ENCODE results near the gene BASP1.

Gene BASP1

DNA sequence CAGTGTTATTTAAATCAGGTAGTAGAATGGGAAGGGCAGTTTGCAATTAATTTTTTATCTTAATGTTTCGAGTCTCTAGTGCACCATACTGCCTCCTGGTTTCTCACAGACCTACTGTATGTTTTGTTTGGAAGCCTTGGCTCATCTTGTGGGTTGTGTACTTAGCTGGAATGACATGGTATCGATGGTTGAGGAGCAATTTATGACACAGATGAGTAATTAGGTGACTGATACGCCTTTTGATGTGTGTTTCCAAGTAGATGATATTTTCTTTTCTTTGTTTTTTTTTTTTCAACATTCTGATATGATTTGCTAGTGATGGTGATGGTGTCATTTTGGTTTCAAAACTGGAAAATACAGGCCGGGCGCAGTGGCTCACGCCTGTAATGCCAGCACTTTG lies 16.1 kb downstream of the BASP1 start:
- no peak for DNase-seq
- Histone ChIP-seq H3K36me3 (no peaks in the 10 kb centered on the region), H3K9me3 (ENCODE audit: severe bottlenecking) (no peaks in the 10 kb centered on the region), H3K27ac (no peak overlapping the region), H3K4me3 (ENCODE audit: low read depth, low read length) (no peak overlapping the region), H3K27me3 (ENCODE audit: insufficient read depth, low read depth, severe bottlenecking) (no peaks in the 10 kb centered on the region)
- TF ChIP-seq, protein P1, sequence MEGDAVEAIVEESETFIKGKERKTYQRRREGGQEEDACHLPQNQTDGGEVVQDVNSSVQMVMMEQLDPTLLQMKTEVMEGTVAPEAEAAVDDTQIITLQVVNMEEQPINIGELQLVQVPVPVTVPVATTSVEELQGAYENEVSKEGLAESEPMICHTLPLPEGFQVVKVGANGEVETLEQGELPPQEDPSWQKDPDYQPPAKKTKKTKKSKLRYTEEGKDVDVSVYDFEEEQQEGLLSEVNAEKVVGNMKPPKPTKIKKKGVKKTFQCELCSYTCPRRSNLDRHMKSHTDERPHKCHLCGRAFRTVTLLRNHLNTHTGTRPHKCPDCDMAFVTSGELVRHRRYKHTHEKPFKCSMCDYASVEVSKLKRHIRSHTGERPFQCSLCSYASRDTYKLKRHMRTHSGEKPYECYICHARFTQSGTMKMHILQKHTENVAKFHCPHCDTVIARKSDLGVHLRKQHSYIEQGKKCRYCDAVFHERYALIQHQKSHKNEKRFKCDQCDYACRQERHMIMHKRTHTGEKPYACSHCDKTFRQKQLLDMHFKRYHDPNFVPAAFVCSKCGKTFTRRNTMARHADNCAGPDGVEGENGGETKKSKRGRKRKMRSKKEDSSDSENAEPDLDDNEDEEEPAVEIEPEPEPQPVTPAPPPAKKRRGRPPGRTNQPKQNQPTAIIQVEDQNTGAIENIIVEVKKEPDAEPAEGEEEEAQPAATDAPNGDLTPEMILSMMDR (IDR thresholded peaks at IDR 0.05; ENCODE audit: low read depth, low read length): no peak

DNA sequence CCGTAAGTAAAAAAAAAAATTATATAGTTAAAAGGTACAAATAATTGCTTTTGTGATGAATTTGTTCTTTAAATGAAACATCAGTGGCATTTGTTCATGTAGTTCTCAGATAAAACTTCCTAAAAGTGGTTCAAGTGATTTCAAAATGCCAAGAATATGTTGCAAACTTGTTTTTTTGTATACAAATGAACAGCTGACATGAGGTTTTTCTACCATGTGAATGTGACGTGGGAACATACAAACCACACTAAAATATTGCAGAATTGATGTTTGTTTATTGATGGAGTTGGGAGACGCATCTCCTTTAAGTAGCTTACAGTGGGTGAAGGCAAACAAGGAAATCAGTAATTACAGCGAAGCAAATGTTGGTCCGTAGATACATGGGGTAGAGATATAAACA lies 16.9 kb downstream of the BASP1 start:
- no peak overlapping the region for H3K27ac ChIP-seq
- TF ChIP-seq, protein P1 (IDR thresholded peaks at IDR 0.05; ENCODE audit: low read depth, low read length): no peak
- H3K27me3 ChIP-seq (ENCODE audit: insufficient read depth, low read depth, severe bottlenecking): no peaks in the 10 kb centered on the region
- no peaks in the 10 kb centered on the region for H3K9me3 ChIP-seq (ENCODE audit: severe bottlenecking)
- no peak overlapping the region for H3K4me3 ChIP-seq (ENCODE audit: low read depth, low read length)
- H3K36me3 ChIP-seq: no peaks in the 10 kb centered on the region
- no peak for DNase-seq

DNA sequence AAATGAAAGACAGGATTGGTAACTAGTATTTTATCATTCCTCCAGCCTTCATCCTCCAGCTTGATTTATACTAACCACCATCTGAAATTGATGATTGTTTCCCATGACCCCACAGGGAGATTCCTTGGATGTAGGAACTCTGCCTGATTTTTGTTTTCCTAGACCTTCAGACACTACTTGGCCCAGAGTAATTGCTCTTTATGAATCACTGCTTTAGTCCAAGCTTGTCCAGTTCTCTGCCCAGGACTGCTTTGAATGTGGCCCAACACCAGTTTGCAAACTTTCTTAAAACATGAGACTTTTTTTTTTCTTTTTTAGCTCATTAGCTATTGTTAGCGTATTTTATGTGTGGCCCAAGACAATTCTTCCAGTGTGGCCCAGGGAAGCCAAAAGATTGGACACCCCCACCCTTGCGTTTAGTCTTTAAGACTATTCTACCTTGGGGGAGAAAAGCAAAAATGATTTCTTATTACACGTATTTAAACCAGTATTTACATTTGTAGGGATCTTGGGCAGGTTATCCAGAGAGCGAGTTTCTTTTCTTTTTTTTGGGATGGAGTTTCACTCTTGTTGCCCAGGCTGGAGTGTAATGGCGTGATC lies 18.4 kb downstream of the BASP1 start:
- no peak overlapping the region for H3K27ac ChIP-seq
- H3K27me3 ChIP-seq (ENCODE audit: insufficient read depth, low read depth, severe bottlenecking): no peaks in the 10 kb centered on the region
- no peaks in the 10 kb centered on the region for H3K9me3 ChIP-seq (ENCODE audit: severe bottlenecking)
- no peak for DNase-seq
- H3K36me3 ChIP-seq: no peaks in the 10 kb centered on the region
- H3K4me3 ChIP-seq (ENCODE audit: low read depth, low read length): no peak overlapping the region
- TF ChIP-seq, protein P1 (IDR thresholded peaks at IDR 0.05; ENCODE audit: low read depth, low read length): no peak

DNA sequence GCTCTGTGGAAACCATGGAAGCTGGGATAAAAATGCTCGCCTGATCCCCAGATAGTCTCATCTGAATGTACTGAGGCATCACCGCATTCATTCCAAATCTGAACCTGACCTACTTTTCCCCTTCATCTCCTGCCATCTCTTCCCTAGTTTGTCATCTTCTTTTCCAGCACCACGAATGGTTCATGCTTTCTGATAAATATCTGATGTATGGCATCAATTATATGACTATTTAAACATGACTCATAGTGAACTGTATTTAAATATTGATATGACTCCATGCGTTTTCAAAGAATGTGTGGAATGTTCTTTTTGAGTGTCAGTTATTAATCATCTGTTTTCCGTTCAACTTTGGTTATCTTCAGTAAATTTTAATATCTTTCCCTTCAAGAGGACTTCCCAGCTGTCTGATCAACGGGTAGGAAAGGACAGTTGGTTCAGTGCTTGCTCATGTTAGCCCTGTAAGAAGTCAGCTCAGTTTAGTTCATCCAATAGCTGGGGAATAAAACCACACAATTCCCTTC lies 21.1 kb downstream of the BASP1 start:
- Histone ChIP-seq H3K36me3 (no peaks in the 10 kb centered on the region), H3K9me3 (ENCODE audit: severe bottlenecking) (no peaks in the 10 kb centered on the region), H3K27me3 (ENCODE audit: insufficient read depth, low read depth, severe bottlenecking) (no peaks in the 10 kb centered on the region), H3K27ac (no peak overlapping the region), H3K4me3 (ENCODE audit: low read depth, low read length) (no peak overlapping the region)
- TF ChIP-seq, protein P1 (IDR thresholded peaks at IDR 0.05; ENCODE audit: low read depth, low read length): no peak
- no peak for DNase-seq

DNA sequence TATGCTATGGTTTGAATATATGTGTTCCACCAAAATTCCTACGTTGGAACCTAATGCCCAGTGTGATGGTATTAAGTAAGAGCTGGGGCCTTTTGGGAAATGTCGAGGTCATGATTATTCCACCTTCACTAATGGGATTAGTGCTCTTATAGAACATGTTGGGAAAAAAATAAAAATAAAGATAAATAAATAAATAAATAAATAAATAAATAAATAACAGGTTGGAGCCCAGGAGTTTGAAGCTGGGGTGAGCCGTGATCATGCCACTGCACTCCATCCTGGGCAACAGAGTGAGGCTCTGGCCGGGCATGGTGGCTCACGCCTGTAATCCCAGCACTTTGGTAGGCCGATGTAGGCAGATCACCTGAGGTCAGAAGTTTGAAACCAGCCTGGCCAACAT lies 22.5 kb downstream of the BASP1 start:
- Histone ChIP-seq H3K27me3 (ENCODE audit: insufficient read depth, low read depth, severe bottlenecking) (no peaks in the 10 kb centered on the region), H3K9me3 (ENCODE audit: severe bottlenecking) (no peaks in the 10 kb centered on the region), H3K36me3 (no peaks in the 10 kb centered on the region), H3K27ac (no peak overlapping the region), H3K4me3 (ENCODE audit: low read depth, low read length) (no peak overlapping the region)
- TF ChIP-seq, protein P1 (IDR thresholded peaks at IDR 0.05; ENCODE audit: low read depth, low read length): no peak
- DNase-seq: no peak

DNA sequence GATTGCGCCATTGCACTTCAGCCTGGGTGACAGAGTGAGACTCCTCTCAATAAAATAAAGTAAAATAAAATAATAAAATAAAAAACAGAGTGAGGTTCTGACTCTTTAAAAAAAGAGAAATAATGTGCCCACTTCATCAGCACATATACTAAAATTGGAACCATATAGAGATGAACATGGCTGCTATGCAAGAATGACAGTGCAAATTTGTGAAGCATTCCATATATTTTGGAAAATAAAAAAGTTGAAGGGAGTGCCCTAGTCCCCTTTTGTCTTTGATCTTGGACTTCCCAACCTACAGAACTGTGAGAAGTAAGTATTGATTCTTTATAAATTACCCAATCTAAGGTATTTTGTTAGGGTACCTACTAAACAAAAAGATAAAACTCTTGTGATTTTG lies 23.1 kb downstream of the BASP1 start:
- TF ChIP-seq, protein P1 (IDR thresholded peaks at IDR 0.05; ENCODE audit: low read depth, low read length): no peak
- no peak overlapping the region for H3K4me3 ChIP-seq (ENCODE audit: low read depth, low read length)
- no peaks in the 10 kb centered on the region for H3K9me3 ChIP-seq (ENCODE audit: severe bottlenecking)
- no peaks in the 10 kb centered on the region for H3K27me3 ChIP-seq (ENCODE audit: insufficient read depth, low read depth, severe bottlenecking)
- no peaks in the 10 kb centered on the region for H3K36me3 ChIP-seq
- no peak overlapping the region for H3K27ac ChIP-seq
- DNase-seq: no peak

All from WERI-Rb-1 (cell line).